Measurements from ENCODE around the gene RETREG2. TPM values are rescaled to one million over a fixed set of nuclear protein-coding genes. Genes with fewer than 3 reads are reported as not detected.

RETREG2 gene
- total and polyA plus RNA-seq, 2 of the 8 experiments (the other 6 are each of a cell fraction or from before 2014, with no cell fraction given): 51.3 to 67.4 TPM

- no peak for TF ChIP-seq CHD7 (IDR thresholded peaks at IDR 0.05; ENCODE audit: insufficient replicate concordance, low read length)
- no peak for TF ChIP-seq TAF7 (optimal IDR thresholded peaks at IDR 0.05; ENCODE audit: borderline replicate concordance, low read depth, low read length)
- no peak for TF ChIP-seq YY1 (IDR thresholded peaks at IDR 0.05; ENCODE audit: low read depth, low read length)
- no peak for TF ChIP-seq SIX5 (IDR thresholded peaks at IDR 0.05; ENCODE audit: low read depth, low read length)
- TF ChIP-seq HDAC2 (IDR thresholded peaks at IDR 0.05; ENCODE audit: borderline replicate concordance in 1 of 2, low read depth in 2 of 2, low read length in 2 of 2): no peak
- TF ChIP-seq CHD1 (IDR thresholded peaks at IDR 0.05; ENCODE audit: low read depth, low read length): no peak
- no peak for TF ChIP-seq RBBP5 (IDR thresholded peaks at IDR 0.05; ENCODE audit: borderline replicate concordance, low read depth, low read length)
- no peak for TF ChIP-seq SP2 (IDR thresholded peaks at IDR 0.05; ENCODE audit: low read length)
Observed at GRCh38 chr2:219207884-219208740, 30.0 kb downstream of the RETREG2 start (continued).

Data from H1 (cell line).